PC-9 (cell line): ENCODE measurements around the gene MBD5.

Source experiments
- CTCF ChIP-seq: fragments of 200-600 bp; sonication (generic); conservative IDR thresholded peaks from 2 replicates; pipeline ENCODE4 v1.6.1; 2017; ENCODE audit warnings: mixed run types, antibody characterized with exemption, mild to moderate bottlenecking, moderate library complexity
- EZH2 ChIP-seq: fragments of 200-600 bp; sonication (generic); IDR thresholded peaks from 2 replicates; pipeline ENCODE4 v1.8.0; 2017; ENCODE audit warnings: antibody characterized with exemption, low read depth

- no peak for TF ChIP-seq CTCF
- TF ChIP-seq EZH2, result no peak
These were observed 252.3 kb downstream of the MBD5 start for GRCh38 chr2:148273158-148273691.
